Cardiac muscle cell (in vitro differentiated cells and primary cell): Measurements from ENCODE around the gene CARM1. TPM values are rescaled to one million over a fixed set of nuclear protein-coding genes. Genes with fewer than 3 reads are reported as not detected.
"Not testable (repeated sequence)": the region's sequence is repeated elsewhere in the genome, so short reads cannot be mapped to it uniquely, and the experiment has no call there.

Experiments used
- DNase-seq, 2 donors: peaks; one replicate each; pipeline versions ENCODE4 v3.0.0 to v3.0.0-alpha.2; 2010 to 2017; ENCODE audit warnings: low read depth in 1 of 2, low spot score in 1 of 2
- H3K27ac ChIP-seq: fragments of 200-600 bp; sonication (generic); 2 replicates; pipeline ENCODE4 v1.5.1; 2016
- H3K27me3 ChIP-seq: fragments of 200-600 bp; sonication (generic); 2 replicates; pipeline ENCODE4 v1.6.0; 2016; ENCODE audit warnings: control low read depth
- H3K36me3 ChIP-seq: fragments of 200-600 bp; sonication (generic); 2 replicates; pipeline ENCODE4 v1.5.1; 2016; ENCODE audit warnings: control low read depth
- H3K4me1 ChIP-seq: fragments of 200-600 bp; sonication (generic); 2 replicates; pipeline ENCODE4 v1.8.1; 2017; ENCODE audit warnings: low read depth, mild to moderate bottlenecking, mixed run types
- H3K4me3 ChIP-seq: fragments of 200-600 bp; sonication (generic); 2 replicates; pipeline ENCODE4 v1.5.1; 2016; ENCODE audit warnings: mild to moderate bottlenecking
- H3K9me3 ChIP-seq: fragments of 200-600 bp; sonication (generic); 2 replicates; pipeline ENCODE4 v1.5.1; 2017; ENCODE audit warnings: low read depth, mild to moderate bottlenecking, control low read depth
- polyA plus RNA-seq: library from polyadenylated mRNA; unstranded; fragments of >200 nt; fragmentation: Nextera tagmentation; extraction: Ambion mirVana; gene quantifications from 2 replicates; pipeline ENCODE4 v1.2.1, GENCODE V29; 2016
- total RNA-seq: library from RNA; depleted of rRNA; stranded (reverse); fragments of >200 nt; gene quantifications from 2 replicates; pipeline ENCODE4 v1.2.3, GENCODE V29; 2016
- TF ChIP-seq, protein P1 (sequence below): IDR thresholded peaks from 2 replicates; pipeline ENCODE4 v1.5.1; 2012; ENCODE audit warnings: low read depth, mild to moderate bottlenecking, low read length

CARM1 gene
- total and polyA plus RNA-seq, 2 experiments from 2014 or later: 46.8 to 90.7 TPM

- TF ChIP-seq, protein P1, sequence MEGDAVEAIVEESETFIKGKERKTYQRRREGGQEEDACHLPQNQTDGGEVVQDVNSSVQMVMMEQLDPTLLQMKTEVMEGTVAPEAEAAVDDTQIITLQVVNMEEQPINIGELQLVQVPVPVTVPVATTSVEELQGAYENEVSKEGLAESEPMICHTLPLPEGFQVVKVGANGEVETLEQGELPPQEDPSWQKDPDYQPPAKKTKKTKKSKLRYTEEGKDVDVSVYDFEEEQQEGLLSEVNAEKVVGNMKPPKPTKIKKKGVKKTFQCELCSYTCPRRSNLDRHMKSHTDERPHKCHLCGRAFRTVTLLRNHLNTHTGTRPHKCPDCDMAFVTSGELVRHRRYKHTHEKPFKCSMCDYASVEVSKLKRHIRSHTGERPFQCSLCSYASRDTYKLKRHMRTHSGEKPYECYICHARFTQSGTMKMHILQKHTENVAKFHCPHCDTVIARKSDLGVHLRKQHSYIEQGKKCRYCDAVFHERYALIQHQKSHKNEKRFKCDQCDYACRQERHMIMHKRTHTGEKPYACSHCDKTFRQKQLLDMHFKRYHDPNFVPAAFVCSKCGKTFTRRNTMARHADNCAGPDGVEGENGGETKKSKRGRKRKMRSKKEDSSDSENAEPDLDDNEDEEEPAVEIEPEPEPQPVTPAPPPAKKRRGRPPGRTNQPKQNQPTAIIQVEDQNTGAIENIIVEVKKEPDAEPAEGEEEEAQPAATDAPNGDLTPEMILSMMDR: no peak
- no peak for DNase-seq
- H3K27ac ChIP-seq: no peak overlapping the region
Measured at GRCh38 chr19:10850631-10851030, 20.7 kb upstream of the CARM1 start.

GRCh38 chr19:10852098-10852800 is 19.1 kb upstream of the CARM1 start:
- Histone ChIP-seq H3K4me1 (no peaks in the 10 kb centered on the region), H3K9me3 (no peaks in the 10 kb centered on the region), H3K27me3 (no peaks in the 10 kb centered on the region), H3K4me3 (no peak overlapping the region), H3K36me3 (no peaks in the 10 kb centered on the region), H3K27ac (no peak overlapping the region)
- peak in 1 of 2 donors; percentile 45 for DNase-seq
- TF ChIP-seq, protein P1: no peak

More at GRCh38 chr19:10850631-10851030, 20.7 kb upstream of the CARM1 start:
- H3K4me1 ChIP-seq: no peaks in the 10 kb centered on the region
- H3K36me3 ChIP-seq: no peaks in the 10 kb centered on the region
- no peak overlapping the region for H3K4me3 ChIP-seq
- no peaks in the 10 kb centered on the region for H3K9me3 ChIP-seq
- H3K27me3 ChIP-seq: no peaks in the 10 kb centered on the region

DNA sequence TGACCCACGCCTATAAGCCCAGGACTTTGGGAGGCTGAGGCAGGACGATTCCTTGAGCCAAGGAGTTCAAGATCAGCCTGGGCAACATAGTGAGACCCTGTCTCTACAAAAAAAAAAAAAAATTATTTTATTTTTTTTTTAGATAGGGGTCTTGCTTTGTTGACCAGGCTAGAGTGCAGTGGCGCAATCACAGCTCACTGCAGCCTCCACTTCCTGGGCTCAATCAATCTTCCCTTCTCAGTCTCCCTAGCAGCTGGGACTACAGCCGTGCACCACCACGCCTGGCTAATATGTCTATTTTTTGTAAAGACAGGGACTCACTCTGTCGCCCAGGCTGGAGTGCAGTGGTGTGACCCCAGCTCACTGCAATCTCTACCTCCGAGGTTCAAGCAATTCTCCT is 18.4 kb upstream of the CARM1 start:
- Histone ChIP-seq H3K36me3 (no peaks in the 10 kb centered on the region), H3K9me3 (no peaks in the 10 kb centered on the region), H3K27ac (no peak overlapping the region), H3K27me3 (no peaks in the 10 kb centered on the region), H3K4me1 (no peaks in the 10 kb centered on the region), H3K4me3 (no peak overlapping the region)
- TF ChIP-seq, protein P1: no peak
- no peak for DNase-seq

DNA sequence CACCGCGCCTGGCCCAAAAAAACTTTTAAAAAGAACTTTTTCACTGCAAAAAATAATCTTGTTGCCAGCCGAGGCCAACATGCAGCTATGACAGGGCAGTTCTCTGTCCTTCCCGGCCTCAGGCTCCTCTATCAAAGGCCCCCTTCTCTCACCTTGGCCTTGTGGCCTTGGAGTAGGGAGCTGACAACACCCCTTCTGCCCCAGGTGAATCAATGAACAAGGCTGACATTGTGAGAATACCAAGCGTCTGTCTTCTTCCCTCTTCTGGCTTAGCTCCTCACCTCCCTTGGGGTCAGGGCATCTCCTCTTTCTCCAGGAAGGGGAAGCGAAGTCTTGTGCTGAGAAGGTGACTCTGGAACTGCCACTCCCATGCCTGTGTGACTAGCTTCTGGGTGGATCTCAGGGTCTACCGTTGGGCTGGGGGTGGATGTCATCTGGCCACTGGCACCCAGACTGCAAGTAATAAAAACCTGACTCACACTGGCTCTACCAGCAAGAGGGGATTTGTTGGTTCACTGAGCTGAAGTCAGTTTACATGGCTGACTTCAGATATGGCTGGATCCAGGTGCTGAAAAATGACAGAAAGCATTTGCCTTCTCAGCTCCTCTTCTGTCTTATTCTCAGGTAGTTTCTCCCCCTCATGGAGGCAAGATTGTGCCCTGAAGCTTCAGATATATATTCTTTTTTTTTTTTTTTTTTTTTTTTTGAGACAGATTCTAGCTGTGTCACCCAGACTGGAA is 16.8 kb upstream of the CARM1 start:
- TF ChIP-seq, protein P1: no peak
- DNase-seq: no peak

DNA sequence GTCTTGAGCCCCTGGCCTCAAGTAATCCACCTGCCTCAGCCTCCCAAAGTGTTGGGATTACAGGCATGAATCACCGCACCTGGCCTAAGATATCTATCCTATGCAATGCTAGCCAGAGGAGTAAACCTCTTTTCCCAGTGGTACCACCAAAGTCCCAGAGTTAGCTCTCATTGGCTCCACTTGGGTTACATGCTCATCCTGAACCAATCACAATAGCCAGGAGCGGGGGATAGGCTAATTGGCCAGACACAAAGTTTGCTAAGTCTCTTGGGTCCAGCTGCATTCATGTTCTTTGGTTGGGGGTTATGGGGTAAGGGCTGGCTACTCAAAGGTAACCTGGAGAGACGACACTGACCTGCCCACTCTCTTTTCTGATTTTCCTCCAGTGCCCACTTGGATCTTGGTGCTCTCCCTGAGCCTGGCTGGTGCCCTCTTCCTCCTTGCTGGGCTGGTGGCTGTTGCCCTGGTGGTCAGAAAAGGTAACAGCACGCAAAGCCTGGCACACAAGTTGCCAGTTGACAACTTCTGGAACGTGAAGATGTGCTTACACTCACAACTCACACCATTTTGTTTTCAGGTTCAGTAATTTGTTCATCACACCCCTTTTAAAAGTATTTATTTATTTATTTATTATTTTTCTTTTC is 15.4 kb upstream of the CARM1 start:
- TF ChIP-seq, protein P1: peak; percentile 43
- Histone ChIP-seq H3K36me3 (no peaks in the 10 kb centered on the region), H3K27me3 (no peaks in the 10 kb centered on the region), H3K4me1 (no peaks in the 10 kb centered on the region), H3K9me3 (no peaks in the 10 kb centered on the region), H3K27ac (no peak overlapping the region), H3K4me3 (no peak overlapping the region)
- DNase-seq: peak; percentile 11 to 25

More for the DNA sequence above, 16.8 kb upstream of the CARM1 start:
- H3K27me3 ChIP-seq: no peaks in the 10 kb centered on the region
- H3K4me1 ChIP-seq: no peaks in the 10 kb centered on the region
- no peaks in the 10 kb centered on the region for H3K36me3 ChIP-seq
- no peak overlapping the region for H3K27ac ChIP-seq
- no peak overlapping the region for H3K4me3 ChIP-seq
- no peaks in the 10 kb centered on the region for H3K9me3 ChIP-seq

DNA sequence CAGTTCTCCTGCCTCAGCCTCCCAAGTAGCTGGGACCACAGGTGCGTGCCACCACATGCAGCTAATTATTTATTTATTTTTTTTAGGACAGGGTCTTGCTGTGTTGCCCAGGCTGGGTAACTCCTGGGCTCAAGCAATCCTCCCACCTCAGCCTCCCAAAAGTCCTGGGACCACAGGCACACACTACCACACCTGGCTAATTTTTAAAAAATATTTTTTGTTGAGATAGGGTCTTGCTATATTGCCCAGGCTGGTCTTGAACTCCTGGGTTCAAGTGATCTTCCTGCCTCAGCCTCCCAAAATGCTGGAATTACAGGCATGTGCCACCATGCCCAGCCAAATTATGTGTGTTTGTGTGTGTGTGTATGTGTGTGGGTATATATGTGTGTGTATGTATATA is 14.5 kb upstream of the CARM1 start:
- not testable (repeated sequence) for H3K4me1 ChIP-seq, H3K27me3 ChIP-seq, H3K9me3 ChIP-seq, H3K36me3 ChIP-seq, H3K4me3 ChIP-seq, H3K27ac ChIP-seq, DNase-seq
